H1 (cell line): ENCODE data around the gene ENOPH1. TPM values are rescaled to one million over a fixed set of nuclear protein-coding genes. Genes with fewer than 3 reads are reported as not detected.

Experiments used
- GABPA ChIP-seq: IDR thresholded peaks from 2 replicates; pipeline ENCODE4 v1.6.1; 2011; ENCODE audit warnings: mild to moderate bottlenecking, low read length, moderate library complexity, borderline replicate concordance; ENCODE audit not compliant: insufficient read depth
- JUN ChIP-seq: IDR thresholded peaks from 2 replicates; pipeline ENCODE4 v1.6.1; 2011; ENCODE audit warnings: low read depth, mild to moderate bottlenecking, improper control_type of control experiment, low read length
- polyA plus RNA-seq, 7 experiments: library from polyadenylated mRNA; depleted of rRNA in 3 of 7; stranded (reverse) in 5 of 7; unstranded in 2 of 7; fragments of >200 nt in 5 of 7; fragments of 200-250 nt in 2 of 7; gene quantifications; 1 replicate in 5 of 7; 2 replicates in 1 of 7; 4 replicates in 1 of 7; pipeline versions ENCODE4 v1.2.1 to v1.2.3, GENCODE V29; 2011 to 2013; ENCODE audit warnings: missing spikeins in 2 of 7, mixed read lengths in 2 of 7
- total RNA-seq: library from RNA; stranded (reverse); fragmentation: NEBNext Ultra II Directional; extraction: Animal tissue kit (Norgen Biotek cat#: 25700); gene quantifications from 2 replicates; pipeline ENCODE4 v1.2.1, GENCODE V29; 2021

ENOPH1 gene
- total and polyA plus RNA-seq, 2 of the 8 experiments (the other 6 are each of a cell fraction or from before 2014, with no cell fraction given) = 25.1 to 89.3 TPM

DNA sequence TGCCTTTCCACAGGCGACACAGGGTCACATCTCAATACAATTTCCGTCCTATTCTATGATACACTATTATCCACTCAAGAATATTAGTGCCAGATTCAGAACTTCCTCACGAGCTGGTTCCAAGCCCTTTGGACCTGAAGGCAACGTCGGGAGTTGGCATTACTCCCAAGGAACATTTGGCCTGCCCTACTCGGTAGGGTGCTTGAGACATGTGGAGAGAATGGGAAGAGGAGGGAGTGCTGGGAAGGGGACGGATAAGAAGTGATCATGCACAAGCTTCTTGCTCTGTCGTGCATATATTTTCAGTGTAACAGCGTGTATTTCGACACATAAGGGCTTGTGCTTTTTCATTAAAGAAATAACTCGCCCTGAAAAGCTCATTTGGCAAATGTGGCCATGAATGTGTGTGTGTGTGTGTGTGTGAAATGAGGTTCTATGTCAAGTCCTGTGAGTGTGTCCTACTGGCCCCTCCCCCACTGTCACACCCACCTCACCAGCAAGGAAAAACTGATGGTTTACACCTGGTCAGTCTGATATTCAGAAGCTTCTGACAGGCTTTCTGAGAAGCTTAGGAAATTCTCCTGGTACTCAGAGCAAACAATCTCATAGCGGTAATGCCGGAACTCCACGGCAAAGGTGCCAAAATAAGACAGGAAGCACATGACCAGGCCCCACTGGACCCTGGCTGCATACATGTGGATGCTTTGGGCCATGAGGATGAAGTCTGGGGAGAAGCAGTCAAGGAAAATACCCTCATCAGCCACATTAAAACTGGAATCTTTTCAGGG, 54.8 kb downstream of the ENOPH1 start (continued):
- TF ChIP-seq JUN (no peak), GABPA (no peak)
